CD4-positive, alpha-beta T cell treated with Interleukin-6 at 100 ng/mL for 8 hours (primary cell): ENCODE measurements around the gene KRTAP1-3.
"Not testable (repeated sequence)": the region's sequence is repeated elsewhere in the genome, so short reads cannot be mapped to it uniquely, and the experiment has no call there.

Source experiments
- DNase-seq: peaks from one replicate; pipeline ENCODE4 v3.0.0-alpha.2; 2020; ENCODE audit warnings: mixed read lengths, low spot score

The KRTAP1-3 gene

GRCh38 chr17:41010441-41010840 lies 24.2 kb downstream of the KRTAP1-3 start:
- no peak for DNase-seq

GRCh38 chr17:41009936-41010335 lies 24.7 kb downstream of the KRTAP1-3 start:
- no peak for DNase-seq

GRCh38 chr17:41009301-41009760 lies 25.3 kb downstream of the KRTAP1-3 start:
- DNase-seq = no peak

- DNase-seq = no peak
These were observed 25.9 kb downstream of the KRTAP1-3 start, which contains the start of gene KRTAP3-1 for GRCh38 chr17:41008811-41009210. TSS of gene KRTAP3-1 (minus strand) at chr17:41009128. CDS start at chr17:41009074, 54 bp downstream.

- DNase-seq = no peak
These were observed 30.3 kb downstream of the KRTAP1-3 start for GRCh38 chr17:41004397-41004796.

- no peak for DNase-seq
These were observed 30.7 kb downstream of the KRTAP1-3 start for GRCh38 chr17:41003926-41004325.

GRCh38 chr17:41002814-41003213 lies 31.9 kb downstream of the KRTAP1-3 start:
- DNase-seq = no peak

- no peak for DNase-seq
These were observed 32.9 kb downstream of the KRTAP1-3 start for GRCh38 chr17:41001795-41002194.

GRCh38 chr17:40999563-40999962 lies 35.1 kb downstream of the KRTAP1-3 start, which contains the start of gene KRTAP3-2:
TSS of gene KRTAP3-2 (minus strand) at chr17:40999906. CDS start at chr17:40999853, 53 bp downstream.
- not testable (repeated sequence) for DNase-seq

- DNase-seq = no peak
These were observed 37.3 kb downstream of the KRTAP1-3 start for GRCh38 chr17:40997361-40997760.

GRCh38 chr17:40996829-40997228 lies 37.8 kb downstream of the KRTAP1-3 start:
- no peak for DNase-seq

GRCh38 chr17:40995116-40995515 lies 39.6 kb downstream of the KRTAP1-3 start:
- no peak for DNase-seq

GRCh38 chr17:40993839-40994238 lies 40.8 kb downstream of the KRTAP1-3 start, which contains the start of gene KRTAP3-3:
TSS of gene KRTAP3-3 (minus strand) at chr17:40994164. CDS start at chr17:40994097, 67 bp downstream.
- DNase-seq = no peak

- DNase-seq = no peak
These were observed 41.6 kb downstream of the KRTAP1-3 start for GRCh38 chr17:40993084-40993483.

GRCh38 chr17:40992666-40993065 lies 42.0 kb downstream of the KRTAP1-3 start:
- no peak for DNase-seq

GRCh38 chr17:40986920-40987319 lies 47.8 kb downstream of the KRTAP1-3 start:
- no peak for DNase-seq

- DNase-seq = no peak
These were observed 50.4 kb downstream of the KRTAP1-3 start, which contains the start of gene KRT40 for GRCh38 chr17:40984226-40984625. TSS of gene KRT40 (minus strand) at chr17:40984326. CDS start at chr17:40984273, 53 bp downstream.
